ENCODE measurements around the gene CSNK1A1L. TPM values are rescaled to one million over a fixed set of nuclear protein-coding genes. Genes with fewer than 3 reads are reported as not detected.

The CSNK1A1L gene
- total RNA-seq, 1 donor from 2014 or later, result not detected

- DNase-seq (ENCODE audit: low read depth, low spot score), result no peak
- peaks cover 19% of the 10 kb centered on the region for H3K4me1 Mint-ChIP-seq
- H3K27me3 Mint-ChIP-seq (ENCODE audit: low read depth), result no peaks in the 10 kb centered on the region
- no peak overlapping the region for H3K27ac Mint-ChIP-seq (ENCODE audit: unreplicated experiment)
- no peak for TF ChIP-seq CTCF (conservative IDR thresholded peaks at IDR 0.05)
- no peaks in the 10 kb centered on the region for H3K9me3 Mint-ChIP-seq
- no peak overlapping the region for H3K4me3 Mint-ChIP-seq
- no peaks in the 10 kb centered on the region for H3K36me3 Mint-ChIP-seq (ENCODE audit: low read depth)
Measured at GRCh38 chr13:37127691-37128241, 22.3 kb upstream of the CSNK1A1L start.

- no peak for TF ChIP-seq CTCF (conservative IDR thresholded peaks at IDR 0.05)
Measured at GRCh38 chr13:37123337-37123736, 17.9 kb upstream of the CSNK1A1L start.

GRCh38 chr13:37118016-37118415 lies 12.6 kb upstream of the CSNK1A1L start:
- no peaks in the 10 kb centered on the region for H3K9me3 Mint-ChIP-seq
- no peaks in the 10 kb centered on the region for H3K4me1 Mint-ChIP-seq
- no peaks in the 10 kb centered on the region for H3K36me3 Mint-ChIP-seq (ENCODE audit: low read depth)
- H3K4me3 Mint-ChIP-seq, result no peak overlapping the region
- H3K27me3 Mint-ChIP-seq (ENCODE audit: low read depth), result no peaks in the 10 kb centered on the region
- DNase-seq (ENCODE audit: low read depth, low spot score), result no peak
- no peak for TF ChIP-seq CTCF (conservative IDR thresholded peaks at IDR 0.05)
- H3K27ac Mint-ChIP-seq (ENCODE audit: unreplicated experiment), result no peak overlapping the region

More at GRCh38 chr13:37123337-37123736, 17.9 kb upstream of the CSNK1A1L start:
- Mint-ChIP-seq H3K4me1 (peaks cover 12% of the 10 kb centered on the region), H3K4me3 (no peak overlapping the region), H3K27me3 (ENCODE audit: low read depth) (no peaks in the 10 kb centered on the region), H3K36me3 (ENCODE audit: low read depth) (no peaks in the 10 kb centered on the region), H3K27ac (ENCODE audit: unreplicated experiment) (no peak overlapping the region), H3K9me3 (no peaks in the 10 kb centered on the region)
- DNase-seq (ENCODE audit: low read depth, low spot score), result no peak

GRCh38 chr13:37114250-37114649 lies 8.8 kb upstream of the CSNK1A1L start:
- Mint-ChIP-seq H3K27me3 (ENCODE audit: low read depth) (no peaks in the 10 kb centered on the region), H3K36me3 (ENCODE audit: low read depth) (no peaks in the 10 kb centered on the region)
- TF ChIP-seq CTCF (conservative IDR thresholded peaks at IDR 0.05), result no peak

GRCh38 chr13:37113534-37113933 lies 8.1 kb upstream of the CSNK1A1L start:
- no peak for TF ChIP-seq CTCF (conservative IDR thresholded peaks at IDR 0.05)
- peaks cover 6% of the 10 kb centered on the region for H3K4me1 Mint-ChIP-seq
- H3K27me3 Mint-ChIP-seq (ENCODE audit: low read depth), result no peaks in the 10 kb centered on the region
- no peak overlapping the region for H3K27ac Mint-ChIP-seq (ENCODE audit: unreplicated experiment)
- DNase-seq (ENCODE audit: low read depth, low spot score), result no peak
- no peaks in the 10 kb centered on the region for H3K9me3 Mint-ChIP-seq
- no peak overlapping the region for H3K4me3 Mint-ChIP-seq
- no peaks in the 10 kb centered on the region for H3K36me3 Mint-ChIP-seq (ENCODE audit: low read depth)

More at GRCh38 chr13:37114250-37114649, 8.8 kb upstream of the CSNK1A1L start:
- H3K27ac Mint-ChIP-seq (ENCODE audit: unreplicated experiment), result no peak overlapping the region
- no peaks in the 10 kb centered on the region for H3K9me3 Mint-ChIP-seq
- no peak for DNase-seq (ENCODE audit: low read depth, low spot score)
- H3K4me3 Mint-ChIP-seq, result no peak overlapping the region
- H3K4me1 Mint-ChIP-seq, result peaks cover 3% of the 10 kb centered on the region

All from neural crest cell (in vitro differentiated cells).